Prostate gland (tissue), 2 donors: ENCODE data around the gene C1D.

ENCODE experiments used
- CTCF ChIP-seq, 4 experiments: fragments of 200-600 bp in 2 of 4; fragments of 450-650 bp in 2 of 4; sonication (generic) in 2 of 4; IDR thresholded peaks; 1 replicate in 3 of 4; 2 replicates in 1 of 4; pipeline ENCODE4 v1.5.1; 2016 to 2019; ENCODE audit warnings: antibody characterized with exemption in 4 of 4, mild to moderate bottlenecking in 2 of 4, moderate library complexity in 2 of 4
- POLR2A ChIP-seq: fragments of 450-650 bp; IDR thresholded peaks from one replicate; pipeline ENCODE4 v1.6.1; 2016; ENCODE audit warnings: antibody characterized with exemption, mild to moderate bottlenecking
- POLR2AphosphoS5 ChIP-seq: sonication (generic); formaldehyde crosslinking; IDR thresholded peaks from one replicate; pipeline ENCODE4 v1.6.1; 2017; ENCODE audit warnings: antibody characterized with exemption

- no peak for TF ChIP-seq CTCF (IDR thresholded peaks at IDR 0.05)
- no peak for TF ChIP-seq POLR2AphosphoS5
- no peak for TF ChIP-seq POLR2A
These were observed 9.9 kb downstream of the C1D start for GRCh38 chr2:68052717-68053422.
